GM21717 (cell line): ENCODE results near the gene SAFB2.

Experiments used
- ATAC-seq: cut with Tn5 transposase; IDR thresholded peaks from one replicate; pipeline ENCODE4 v1.9.1; 2021; ENCODE audit warnings: mild to moderate bottlenecking, moderate library complexity; ENCODE audit not compliant: unreplicated experiment

The SAFB2 gene

GRCh38 chr19:5585461-5586299 lies 36.9 kb downstream of the SAFB2 start:
- no peak for ATAC-seq

GRCh38 chr19:5580161-5580571 lies 42.4 kb downstream of the SAFB2 start:
- no peak for ATAC-seq

- no peak for ATAC-seq
Observed at GRCh38 chr19:5579697-5580096, 42.9 kb downstream of the SAFB2 start.

- ATAC-seq: no peak
Observed at GRCh38 chr19:5579286-5579685, 43.3 kb downstream of the SAFB2 start.

DNA sequence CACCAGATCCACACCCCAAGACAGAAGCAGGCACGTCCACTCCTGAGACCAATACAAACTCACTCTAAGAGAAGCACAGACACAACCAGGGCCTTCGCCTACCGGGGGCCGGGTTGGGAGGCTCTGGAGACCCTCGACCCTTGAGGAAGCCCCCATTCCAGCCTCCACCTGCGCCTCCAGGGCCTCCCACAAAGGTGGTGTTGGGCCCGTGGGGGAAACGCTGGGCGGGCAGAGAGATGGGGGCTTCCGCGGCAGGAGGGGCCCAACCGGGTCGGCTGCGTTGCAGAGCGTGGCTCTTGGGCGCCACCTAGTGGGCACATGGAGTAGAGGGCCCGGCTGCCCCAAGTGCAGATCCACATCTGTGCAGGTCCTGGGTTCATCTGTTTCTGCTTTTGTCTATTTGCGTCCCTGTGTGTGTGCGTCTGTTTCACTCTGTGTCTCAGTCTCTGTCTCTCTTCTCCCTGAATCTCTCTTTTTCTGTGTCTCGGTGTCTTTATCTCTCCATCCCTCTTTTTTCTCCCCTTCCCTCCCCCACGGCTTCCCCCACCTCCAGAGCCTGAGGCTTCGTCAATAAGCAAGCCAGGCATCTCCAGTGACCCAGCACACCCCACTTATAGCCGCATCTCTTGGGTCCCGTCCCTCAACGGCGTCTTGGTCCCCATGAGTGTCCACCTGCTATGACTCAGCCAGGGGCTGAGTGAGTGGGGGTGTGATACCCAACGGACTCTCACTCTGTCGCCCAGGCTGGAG lies 44.3 kb downstream of the SAFB2 start:
- ATAC-seq: no peak

DNA sequence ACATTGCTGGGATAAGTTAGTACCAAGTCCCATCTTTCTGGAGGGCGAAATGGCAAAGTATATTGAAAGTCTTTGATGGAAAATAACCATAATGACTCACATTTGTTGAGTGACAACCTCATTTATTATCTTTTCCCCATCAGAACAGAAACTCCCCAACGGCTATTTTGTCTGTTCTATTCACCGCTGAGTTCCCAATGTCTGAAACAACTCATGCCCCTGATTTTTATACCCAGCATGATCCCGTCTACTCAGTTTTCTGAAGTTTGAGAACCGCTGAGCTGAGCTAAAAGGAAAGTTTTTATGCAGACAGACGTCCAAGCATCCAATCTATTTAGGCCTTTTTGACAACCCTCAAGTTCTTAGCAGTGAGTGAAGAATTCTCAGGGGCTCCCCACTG lies 47.0 kb downstream of the SAFB2 start:
- ATAC-seq: no peak

GRCh38 chr19:5572556-5573286 lies 49.9 kb downstream of the SAFB2 start:
- no peak for ATAC-seq

DNA sequence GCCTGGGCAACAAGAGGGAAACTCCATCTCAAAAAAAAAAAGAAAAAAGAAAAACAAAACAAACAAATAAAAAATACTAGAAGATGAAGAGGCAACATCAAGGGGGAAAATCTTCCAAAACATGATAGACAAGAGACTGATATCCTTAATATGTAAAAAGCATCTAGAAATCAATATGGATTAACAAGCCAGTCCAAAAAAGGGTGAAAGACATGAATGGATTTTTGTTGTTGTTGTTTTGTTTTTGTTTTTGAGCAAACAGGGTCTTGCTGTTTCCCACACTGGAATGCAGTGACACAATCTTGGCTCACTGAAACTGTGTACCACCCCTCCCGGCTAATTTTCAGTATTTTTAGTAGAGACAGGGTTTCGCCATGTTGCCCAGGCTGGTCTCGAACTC lies 50.8 kb downstream of the SAFB2 start:
- no peak for ATAC-seq

GRCh38 chr19:5567970-5568407 lies 54.6 kb downstream of the SAFB2 start:
- no peak for ATAC-seq

- no peak for ATAC-seq
Observed at GRCh38 chr19:5567360-5567969, 55.1 kb downstream of the SAFB2 start, which contains the start of gene TINCR. TSS of gene TINCR (minus strand) at chr19:5567953.

- ATAC-seq: no peak
Observed at GRCh38 chr19:5564930-5565329, 57.6 kb downstream of the SAFB2 start.

DNA sequence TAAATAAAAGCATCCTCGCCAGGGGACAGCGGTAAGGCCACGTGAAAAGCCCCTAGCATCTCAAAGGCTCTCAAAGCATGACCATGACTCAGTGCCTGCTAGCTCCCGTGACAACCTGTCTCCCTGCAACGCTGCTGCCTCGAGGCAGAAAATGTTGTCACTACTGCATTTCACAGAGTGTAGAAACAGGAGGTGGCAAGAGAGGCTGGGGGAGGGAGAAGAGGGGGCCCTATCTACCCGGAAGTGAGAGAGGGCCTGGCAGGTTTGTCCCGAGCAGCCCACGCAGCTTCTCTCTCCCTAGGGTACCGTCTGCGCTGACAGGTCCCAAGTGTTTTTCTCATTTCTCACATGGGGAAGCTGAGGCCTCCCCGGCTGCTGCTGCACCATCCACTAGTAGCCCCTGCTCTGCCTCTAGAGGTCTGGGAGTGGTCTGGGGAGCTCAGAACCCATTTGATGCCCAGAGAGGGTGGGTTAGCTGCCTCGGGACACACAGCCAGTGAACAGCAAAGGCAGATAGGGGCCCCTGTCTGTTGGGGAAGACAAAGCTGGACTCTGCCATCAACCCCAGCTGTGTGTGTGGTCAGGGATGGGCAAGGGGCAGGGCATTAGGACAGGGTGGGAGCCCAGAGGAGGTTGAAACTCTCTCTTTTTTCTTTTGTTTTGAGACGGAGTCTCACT lies 58.5 kb downstream of the SAFB2 start:
- no peak for ATAC-seq

DNA sequence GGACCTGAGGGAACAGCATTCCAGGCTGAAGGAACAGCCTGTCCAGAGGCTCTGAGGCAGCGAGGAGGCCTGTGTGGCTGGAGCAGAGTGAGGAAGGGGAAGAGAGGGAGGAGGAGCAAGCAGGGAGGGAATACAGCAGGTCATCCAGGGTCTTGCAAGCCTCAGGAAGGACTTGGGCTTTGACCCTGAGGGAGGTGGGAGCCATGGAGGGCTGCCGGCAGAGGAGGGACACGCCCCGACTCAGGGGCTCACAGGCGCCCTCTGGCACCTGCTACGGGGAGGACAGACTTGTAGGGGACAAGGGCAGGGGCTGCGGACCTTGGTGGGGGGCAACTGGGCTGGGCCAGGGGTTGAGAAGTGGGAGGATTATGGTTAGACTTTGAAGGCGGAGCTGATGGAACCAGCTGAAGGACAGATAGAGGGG lies 59.6 kb downstream of the SAFB2 start:
- no peak for ATAC-seq

GRCh38 chr19:5562280-5562679 lies 60.3 kb downstream of the SAFB2 start:
- ATAC-seq: no peak

DNA sequence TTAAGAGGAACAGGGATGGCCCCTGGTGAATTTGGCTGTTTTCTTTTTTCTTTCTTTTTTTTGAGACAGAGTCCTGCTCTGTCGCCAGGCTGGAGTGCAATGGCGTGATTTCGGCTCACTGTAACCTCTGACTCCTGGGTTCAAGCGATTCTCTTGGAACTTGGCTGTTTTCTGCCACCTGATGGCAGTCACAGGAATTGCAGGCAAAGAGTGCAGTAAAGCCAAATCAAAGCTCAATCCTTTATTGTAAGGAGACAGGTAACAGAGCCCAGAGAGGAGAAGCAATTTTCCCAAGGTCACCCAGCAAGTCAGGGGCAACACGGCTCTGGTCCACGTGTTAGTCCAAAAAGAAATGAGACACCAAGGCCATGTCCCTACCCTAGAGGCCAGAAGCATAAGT lies 61.0 kb downstream of the SAFB2 start:
- ATAC-seq: no peak

DNA sequence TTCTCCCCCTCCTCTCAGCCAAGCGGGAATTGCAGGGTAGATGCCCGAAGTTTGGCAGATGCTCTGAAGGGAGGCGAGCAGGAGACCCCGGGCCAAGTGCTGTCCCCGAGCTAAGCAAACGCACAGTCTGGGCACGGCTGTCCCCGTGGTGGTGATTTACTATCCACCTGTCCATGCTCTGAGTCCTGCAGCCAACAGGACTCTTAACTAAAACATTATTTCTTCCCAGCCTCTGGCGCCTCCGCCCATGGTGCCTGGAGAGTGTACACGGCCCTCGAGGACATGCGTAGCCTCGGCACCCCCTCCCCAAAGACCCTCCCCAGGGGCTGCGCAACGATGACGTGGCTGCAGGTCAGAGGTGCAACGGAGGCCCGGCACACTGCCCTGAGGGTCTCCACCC lies 62.4 kb downstream of the SAFB2 start:
- ATAC-seq: no peak

GRCh38 chr19:5559804-5560133 lies 62.8 kb downstream of the SAFB2 start:
- ATAC-seq: no peak

- ATAC-seq: no peak
Observed at GRCh38 chr19:5558101-5558621, 64.4 kb downstream of the SAFB2 start.

- no peak for ATAC-seq
Observed at GRCh38 chr19:5557691-5558090, 64.9 kb downstream of the SAFB2 start.

DNA sequence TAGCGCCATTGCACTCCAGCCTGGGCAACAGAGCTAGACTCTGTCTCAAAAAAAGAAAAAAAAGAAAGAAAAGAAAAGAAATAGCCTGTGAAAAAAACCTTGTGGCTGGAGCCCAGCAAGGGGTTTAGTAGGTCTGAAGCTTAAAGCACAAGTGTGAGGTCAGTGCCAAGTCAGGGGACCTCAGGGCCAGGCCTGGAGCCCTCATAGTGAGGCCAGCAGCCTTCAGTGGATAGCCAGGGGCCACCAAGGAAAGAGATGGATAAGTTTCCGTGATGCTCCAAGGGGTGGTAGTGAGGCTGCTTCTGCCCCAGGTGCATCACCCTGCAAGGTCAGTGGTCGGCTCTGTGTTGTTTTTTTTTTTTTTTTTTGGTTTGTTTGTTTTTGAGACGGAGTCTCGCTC lies 67.7 kb downstream of the SAFB2 start:
- no peak for ATAC-seq
